GM19467 (cell line): ENCODE data around the gene SF1.

Experiments used
- ATAC-seq: cut with Tn5 transposase; IDR thresholded peaks from one replicate; pipeline ENCODE4 v1.9.1; 2021; ENCODE audit warnings: mild to moderate bottlenecking, moderate library complexity; ENCODE audit not compliant: unreplicated experiment

Gene SF1

DNA sequence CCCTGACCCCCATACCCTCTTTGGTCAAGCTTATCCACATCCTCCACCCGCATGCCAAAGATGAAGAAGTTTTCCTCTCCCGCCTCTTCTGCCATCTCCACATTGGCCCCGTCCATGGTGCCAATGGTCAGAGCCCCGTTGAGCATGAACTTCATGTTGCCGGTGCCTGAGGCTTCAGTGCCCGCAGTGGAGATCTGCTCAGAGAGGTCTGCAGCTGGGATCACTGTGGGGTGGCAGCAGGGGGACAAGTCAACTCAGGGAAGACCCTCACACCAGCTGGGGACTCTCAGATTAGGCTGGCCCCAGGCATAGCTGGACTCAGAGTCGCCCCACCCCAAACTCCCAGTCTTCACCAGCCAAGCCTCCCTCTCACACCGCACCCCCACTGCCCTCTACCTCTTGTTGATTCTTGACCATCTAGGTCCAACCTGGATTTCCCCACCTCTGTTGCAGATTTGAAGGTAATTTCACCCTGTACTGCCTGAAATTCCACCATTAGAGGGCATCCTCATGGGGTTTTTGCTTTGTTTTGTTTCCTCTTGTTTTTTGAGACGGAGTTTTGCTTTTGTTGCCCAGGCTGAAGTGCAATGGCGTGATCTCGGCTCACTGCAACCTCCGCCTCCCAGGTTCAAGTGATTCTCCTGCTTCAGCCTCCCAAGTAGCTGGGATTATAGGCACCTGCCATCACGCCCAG lies 27.8 kb downstream of the SF1 start:
- ATAC-seq: no peak

DNA sequence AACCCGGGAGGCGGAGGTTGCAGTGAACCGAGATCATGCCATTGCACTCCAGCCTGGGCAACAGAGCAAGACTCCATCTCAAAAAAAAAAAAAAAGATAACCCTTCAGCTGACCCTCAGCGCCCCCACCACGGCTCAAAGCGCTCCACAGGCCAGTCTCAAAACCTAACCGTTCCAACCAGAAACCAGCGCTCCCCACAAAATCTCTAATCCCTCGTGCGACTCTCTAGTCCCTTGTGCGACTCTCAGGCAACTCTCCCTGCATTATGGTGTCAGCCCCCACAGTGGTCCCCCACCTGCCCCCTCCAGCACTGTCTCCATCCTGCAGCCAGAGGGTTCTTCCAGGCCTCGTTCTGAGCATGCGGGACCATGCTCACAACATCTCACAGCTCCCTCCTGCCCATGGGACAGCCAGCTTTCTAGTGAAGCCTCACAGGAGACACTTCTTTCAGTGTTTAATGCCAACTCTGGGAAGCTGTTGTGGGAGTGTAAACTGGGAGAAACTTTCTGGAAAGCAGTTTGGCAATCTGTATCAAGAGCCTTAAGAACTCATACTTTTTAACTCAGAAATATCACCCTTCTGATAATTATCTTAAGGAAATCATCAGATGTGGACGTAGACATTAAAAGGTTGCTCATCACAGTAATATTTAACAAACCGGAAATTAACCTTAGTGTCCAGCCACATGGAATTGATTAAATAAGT lies 30.2 kb downstream of the SF1 start:
- no peak for ATAC-seq

DNA sequence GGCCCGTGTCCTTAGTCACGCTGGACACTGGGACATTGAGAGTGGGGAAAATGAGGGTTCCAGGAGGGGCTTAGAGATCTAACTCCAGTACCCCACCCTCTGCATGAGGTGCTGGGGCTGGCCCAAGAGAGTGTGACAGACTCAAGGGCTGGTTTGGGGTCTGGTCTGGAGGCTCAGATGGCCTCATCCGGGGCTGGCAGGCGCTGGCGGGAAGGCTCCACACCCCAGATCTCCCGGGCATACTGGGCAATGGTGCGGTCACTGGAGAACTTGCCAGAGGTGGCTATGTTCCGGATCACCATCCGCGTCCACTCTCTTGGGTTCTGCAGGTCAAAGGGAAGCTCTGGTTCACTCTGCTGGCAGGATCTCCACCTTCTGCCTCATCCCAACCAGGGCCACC lies 31.9 kb downstream of the SF1 start:
- no peak for ATAC-seq

DNA sequence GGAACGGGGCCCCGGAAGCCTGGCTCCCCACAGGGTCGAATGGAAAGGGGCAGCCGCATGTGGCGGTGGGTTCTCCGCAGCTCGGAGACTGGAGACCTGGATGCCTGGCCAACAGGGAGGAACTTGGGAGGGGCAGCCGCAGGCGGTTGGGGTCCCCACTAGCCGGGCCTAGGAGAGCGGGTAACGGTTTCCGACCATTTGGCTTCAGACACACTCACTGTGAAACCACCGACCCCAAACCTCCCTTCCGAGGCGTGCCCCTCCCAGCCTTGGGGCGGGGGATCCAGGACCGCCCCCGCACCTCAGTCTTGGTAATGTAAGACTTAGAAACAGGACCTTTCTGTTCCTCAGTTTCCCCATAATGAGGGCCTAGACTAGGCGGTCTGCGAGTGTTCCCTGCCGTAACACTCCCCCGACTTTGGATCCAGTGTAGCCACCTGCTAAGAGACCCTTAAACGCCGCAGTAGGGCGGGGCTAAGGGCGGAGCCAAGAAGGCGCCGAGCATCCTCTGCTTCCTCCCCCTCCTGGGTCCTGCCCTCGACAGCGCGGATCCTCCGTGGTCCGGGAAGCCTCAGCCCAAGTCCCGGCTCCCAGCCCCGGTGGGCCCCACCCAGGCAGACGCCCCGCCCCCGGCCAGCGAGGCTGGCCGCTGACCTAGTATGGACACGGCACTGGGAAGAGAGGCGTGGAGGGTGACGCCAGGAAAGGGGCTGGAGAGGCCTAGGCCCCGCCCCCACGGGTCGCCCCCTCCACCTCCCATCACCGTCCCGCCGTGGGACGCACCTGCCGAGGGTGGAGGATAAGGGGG lies 32.6 kb downstream of the SF1 start:
- no peak for ATAC-seq

DNA sequence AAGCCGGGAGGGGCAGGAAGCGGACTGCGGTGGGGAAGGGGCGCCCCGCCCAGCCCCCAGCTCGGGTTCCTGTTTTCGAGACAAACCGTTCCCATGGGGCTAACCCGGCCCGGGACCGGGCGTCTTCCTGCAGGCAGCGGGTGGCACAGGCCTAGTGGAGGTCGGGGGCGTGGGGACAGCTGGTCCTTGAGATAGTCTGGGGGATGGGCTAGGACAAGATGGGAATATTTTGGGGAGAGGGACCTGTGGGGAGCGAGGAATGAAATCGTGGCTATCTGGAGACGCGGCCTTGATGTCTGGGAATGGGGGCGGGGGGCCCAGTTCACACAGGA lies 33.2 kb downstream of the SF1 start:
- no peak for ATAC-seq

DNA sequence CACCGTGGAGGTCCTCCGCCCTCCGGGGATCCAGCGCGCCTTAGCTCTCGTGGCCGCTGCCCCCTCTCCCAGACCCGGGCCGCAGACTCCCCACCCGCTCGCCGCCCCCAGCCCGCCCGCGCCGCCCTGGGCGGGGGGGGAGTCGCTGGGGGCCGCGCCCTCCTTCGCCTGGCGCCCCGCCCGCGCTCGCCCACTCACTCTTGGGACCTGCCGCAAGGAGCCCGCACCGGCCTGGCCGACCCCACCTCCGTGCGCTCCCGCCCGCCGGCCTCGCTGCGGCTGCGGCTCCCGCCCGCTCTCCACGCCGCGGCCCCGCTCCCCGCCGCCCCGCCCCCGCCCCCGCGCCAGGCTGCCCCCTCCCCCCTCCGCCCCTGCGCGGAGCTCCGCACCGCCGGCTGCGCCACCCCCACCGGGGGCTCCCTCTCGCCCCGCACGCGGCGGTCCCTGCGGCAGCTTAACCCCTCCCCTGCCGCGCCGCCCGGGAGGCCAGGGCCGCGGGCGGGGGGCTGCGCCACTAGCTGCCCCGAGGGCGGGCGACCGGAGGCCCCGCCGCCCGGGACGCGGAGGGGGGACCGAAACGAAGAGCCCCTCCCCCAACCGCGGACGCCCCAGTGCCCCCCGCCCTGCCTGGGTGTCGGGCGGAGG lies 33.7 kb downstream of the SF1 start:
- ATAC-seq: no peak

DNA sequence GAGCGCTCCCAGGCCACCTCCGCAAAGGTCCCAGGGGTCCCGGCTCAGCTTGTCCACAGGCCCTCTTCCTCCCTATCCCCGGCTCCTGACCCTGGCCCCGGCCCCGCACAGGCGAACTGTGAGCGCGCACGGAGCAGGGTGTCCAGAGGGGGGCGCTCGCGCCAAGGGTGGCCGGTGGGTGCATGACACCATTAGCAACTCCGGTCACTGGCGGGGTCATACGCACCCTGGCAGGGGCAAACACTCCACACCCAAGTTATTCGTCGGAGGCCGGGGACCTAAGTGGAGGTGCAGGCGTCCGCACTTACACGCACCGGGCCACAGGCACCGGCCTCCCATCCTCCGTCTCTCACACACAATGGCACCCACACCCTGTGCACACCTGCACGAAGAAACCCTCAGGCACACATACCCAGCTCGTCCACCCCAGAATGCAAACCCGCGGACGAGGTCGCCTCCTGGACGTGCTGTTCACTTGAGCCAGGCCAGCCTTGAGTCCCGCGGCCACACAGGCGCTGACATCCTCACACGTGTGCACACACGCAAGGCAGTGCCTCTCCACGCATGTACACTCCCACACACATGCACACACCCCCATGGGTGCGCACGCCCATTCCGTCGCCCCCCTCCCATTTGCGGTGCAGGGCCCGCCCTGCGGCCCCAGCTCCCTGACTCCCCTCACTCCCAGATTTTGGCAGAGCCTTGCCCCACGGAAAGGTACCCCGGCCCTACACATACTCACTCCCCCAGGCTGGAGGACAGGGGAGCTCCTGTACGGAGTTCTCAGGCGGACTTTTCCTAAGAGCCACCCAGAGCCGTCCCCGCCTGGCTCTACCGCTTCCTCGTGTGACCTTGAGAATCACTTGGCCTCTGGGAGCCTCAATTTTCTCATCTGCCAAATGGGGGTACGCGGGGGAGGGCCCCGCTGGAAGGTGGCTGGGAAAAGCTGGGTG lies 34.5 kb downstream of the SF1 start, which contains the start of gene RASGRP2:
TSS of gene RASGRP2 (minus strand) at position 552 of the 953 bp plus-strand sequence. CDS start 1,276 bp downstream, outside the sequence.
- ATAC-seq: no peak

DNA sequence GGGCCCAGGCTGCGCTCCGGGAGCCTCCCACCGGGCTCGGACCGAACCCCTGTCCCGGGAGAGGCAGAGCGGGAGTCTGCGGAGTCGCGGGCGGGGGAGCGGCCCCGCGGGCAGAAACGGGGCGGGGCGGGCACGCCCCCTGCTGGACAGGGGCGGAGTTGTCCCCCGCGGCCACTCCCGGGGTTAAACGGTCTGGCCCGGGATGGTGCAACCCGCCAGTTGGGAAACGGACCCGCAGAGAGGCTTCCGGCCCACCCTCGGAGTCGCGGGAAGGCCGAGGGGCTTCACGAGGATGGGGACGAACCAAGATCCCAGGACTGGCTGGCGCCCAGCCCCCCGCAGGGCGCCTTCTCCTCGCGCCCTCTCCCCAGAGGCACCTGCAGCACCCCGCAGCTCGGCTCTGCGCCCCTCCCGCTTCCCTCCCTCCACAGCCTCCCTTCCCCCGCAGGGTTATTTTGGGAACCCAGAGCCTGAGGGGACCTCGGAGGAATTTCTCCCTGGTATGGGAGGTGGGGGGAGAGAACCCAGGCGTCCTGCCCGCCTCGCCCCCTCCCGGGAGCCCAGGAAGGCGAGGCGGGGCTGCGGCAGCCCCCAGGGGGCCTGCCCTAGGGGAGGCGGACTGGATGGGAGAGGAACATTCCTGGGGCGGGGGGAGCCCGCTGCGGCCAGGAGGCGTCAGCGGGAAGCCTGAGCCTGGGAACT lies 35.3 kb downstream of the SF1 start:
- ATAC-seq: peak; percentile 35

DNA sequence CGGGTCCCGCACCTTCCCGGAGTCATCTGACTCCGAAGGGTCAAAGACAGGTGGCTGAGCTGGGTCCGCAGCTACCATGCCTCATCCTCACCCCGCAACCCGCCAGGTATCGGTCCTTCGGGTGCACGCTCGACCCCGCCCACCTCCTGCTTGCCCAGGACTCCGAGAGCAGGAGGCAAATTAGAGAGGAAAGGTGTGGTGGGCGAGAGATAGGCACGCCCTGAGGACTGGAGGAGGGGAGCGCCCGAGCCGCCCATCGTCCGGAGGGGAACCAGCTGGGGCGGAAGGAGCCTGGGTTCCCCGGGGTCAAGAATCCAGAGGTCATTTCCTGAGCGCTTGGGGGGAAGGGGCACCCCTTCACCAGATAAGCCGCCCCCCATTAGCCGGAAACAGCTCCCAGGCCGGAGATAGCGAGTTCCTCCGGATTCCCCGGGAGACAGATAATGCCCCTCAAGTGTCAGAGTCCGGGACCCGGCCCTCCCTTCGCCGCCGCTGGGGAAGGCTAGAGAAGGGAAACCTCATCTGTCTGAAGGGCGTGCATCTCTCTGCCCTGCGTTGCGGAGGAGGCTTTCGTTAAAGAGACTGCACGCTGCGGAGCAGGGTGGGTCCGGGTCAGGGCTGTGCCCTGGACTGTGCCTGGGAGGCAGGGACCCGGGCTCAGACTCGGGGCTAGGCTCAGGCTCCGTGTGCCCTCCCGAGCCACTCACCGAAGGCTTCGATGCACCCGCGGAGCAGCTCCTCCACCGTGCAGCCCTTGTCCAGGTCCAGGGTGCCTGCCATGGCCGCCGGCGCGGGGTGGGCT lies 36.1 kb downstream of the SF1 start:
- ATAC-seq: no peak

DNA sequence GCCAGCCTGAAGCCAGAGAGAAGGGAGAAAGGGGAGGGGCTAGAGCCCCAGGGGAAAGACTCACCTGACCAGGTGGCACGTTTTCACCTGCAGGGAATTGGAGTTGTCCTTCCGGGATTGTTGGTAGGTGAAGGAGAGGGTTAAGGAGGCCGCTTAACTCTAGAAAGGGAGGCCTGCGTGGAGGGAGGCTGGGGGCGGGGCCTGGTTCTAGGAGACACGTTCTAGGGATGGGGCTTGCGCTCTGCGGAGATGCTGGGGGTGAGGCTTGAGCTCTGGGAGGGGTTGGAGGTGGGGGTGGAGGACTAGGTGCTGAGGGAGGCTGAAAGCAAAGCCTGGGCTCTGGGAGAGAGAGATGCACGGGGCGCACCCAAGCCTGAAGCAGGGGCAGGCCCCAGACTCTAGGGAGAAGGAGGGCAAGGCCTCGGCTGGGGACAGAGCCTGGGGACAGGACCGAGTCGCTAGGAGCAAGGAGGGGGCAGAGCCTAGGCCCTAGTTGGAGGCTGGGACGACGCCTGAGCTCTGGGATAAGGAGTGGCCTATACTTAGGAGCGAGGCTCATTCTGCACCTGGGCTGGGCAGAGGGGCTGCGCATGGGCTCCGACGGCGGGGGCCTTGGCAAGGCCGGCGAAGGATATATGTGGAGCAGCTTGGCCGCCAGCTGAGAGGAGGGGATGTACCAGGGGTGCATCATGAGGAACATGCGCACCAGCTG lies 36.8 kb downstream of the SF1 start:
- no peak for ATAC-seq

DNA sequence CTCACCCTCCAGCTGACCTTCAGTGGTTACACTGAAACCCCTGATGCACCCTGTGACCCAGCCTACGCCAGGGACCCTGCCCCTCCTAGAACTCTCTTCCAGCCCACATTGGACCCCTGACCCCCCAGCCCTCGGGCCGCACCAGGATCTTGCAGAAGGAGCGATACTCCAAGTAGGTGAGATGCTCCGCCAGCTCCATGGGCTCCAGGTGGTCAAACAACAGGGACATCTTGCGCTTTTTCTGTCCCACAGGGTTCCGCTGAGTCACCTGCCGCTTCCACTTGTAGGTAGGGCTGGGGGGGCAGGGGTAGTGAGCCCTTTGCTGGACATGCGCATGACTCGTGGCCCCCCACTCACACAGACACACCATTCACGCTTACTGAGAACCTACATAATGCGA lies 38.5 kb downstream of the SF1 start:
- no peak for ATAC-seq

DNA sequence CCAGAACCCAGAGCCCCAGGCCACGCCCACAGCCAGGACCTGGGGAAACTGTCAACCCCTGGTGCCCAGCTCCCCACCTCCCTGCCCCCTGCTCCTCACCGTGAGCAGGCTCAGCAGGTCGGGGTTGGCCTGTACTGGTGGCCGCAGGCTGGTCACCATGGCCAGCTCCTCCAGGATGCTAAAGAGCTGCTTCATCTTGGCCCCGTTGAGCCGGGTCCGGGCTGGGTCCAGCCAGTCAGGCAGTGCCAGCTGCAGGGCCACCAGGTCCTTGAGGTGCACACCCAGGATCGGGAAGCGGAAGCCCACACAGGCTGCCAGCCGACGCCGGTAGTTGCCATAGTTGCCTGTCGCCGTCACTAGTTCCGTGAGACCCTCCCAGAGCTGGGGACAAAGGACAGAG lies 41.7 kb downstream of the SF1 start:
- ATAC-seq: no peak

DNA sequence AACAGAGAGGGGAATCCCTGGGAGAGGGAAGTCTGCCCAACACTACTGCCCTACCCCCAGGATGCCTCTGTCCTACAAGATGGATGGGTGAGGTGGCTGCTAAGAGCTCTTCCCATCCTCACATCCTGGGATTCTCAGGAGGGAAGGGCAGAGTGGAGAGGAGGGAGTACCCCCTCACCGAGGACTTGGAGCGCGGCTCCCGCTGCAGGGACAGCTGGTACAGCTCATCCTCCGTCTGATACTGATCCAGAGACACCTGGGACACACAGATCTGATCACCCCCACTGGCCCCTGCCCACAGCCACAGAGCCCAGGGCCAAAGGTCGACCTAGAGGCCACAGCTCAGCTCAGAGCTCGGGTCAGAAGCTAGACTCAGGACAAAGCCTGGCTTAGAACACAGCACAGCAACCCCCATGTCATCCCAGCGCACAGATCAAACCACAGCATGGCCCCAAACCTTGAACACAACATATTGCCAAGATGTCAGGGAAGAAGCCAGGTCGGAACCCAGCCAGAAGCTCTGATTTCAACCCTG lies 42.5 kb downstream of the SF1 start:
- no peak for ATAC-seq

DNA sequence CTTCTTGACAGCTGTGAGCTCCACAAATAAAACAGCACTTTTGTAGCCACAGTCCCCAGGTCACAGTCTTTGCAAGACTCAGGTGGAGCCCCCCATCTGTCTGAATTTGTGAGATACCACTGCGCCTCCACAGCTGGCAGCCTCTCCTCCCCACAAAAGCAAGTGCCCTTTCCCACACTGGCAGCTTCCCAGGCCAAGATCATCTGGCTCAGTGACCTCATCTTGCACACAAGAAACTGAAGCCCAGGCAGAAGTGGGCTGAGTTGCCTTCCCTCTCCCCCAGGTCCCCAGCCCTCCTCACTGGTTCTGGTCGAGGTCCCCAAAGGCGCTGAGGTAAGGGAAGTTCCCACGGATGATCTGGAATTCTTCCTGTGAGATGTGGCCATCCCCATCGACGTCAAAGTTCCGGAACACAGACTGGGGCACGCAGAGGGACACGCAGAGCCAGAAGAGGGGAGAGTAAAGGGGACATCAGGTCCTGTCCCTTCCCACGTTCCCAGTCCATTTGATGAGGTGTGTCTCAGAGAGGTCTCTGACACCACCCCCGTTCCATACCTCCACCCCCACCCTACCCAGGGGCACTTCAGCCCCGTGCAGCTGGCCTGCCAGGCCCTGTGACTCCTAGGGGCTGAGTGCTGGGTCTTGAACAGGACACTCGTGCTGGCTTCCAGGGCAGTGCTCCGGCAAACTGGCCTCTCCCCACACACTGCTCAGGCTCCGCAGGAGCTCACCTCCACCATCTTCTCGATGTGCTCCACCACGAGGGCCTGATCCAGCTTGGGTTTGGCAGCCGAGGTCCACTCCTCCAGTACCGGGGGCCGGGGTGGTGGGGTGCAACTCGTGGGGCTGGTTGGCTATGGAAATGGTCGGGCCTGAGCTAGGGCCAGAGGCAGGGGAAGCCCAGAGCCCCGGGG lies 43.3 kb downstream of the SF1 start:
- ATAC-seq: no peak

DNA sequence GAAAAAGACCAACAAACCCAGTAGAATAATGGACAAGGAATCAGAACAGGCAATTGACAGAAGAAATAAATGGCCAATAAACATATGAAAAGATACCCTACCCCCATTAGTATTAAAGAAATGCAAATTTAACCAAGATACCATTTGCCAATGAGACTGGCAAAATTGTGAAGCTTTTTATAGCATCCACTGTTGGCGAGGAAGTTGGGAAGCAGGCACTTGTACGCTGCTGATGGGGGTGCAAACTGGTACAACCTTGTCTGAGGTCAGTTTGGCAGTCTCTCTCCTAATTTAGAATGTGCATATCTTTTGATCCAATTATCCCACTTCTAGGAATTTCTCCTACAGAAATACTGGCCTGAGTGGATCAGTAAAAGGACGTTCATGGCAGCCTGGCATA lies 46.7 kb downstream of the SF1 start:
- no peak for ATAC-seq

DNA sequence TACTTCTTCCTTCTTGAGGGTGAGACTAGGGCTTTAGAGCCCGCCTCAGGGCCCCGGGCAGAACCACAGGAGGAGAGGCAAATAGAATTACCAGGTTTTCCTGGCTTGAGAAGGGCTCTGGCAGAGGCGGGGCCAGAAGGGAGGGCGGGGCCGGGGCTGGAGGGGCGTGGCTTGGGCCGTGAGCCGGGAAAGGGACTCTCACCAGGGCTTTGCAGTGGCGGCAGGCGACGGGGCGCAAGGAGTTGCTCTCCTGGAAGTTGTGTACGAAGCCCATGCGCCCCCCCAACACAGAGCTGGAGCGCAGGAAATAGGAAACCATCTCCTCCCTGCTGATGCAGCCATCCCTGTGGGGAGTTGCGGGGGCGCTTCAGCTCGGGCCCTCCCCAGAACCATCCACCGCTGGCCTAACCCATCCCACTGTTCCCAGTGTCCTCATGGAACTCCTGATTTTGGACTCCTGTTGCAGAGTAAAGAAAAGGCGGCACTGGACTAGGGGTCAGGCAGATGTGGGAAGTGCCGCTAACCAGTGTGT lies 48.4 kb downstream of the SF1 start:
- no peak for ATAC-seq
